SHP77 (cell line): Measurements from ENCODE around the gene ANKRD30BL.
"Not testable (repeated sequence)": the region's sequence is repeated elsewhere in the genome, so short reads cannot be mapped to it uniquely, and the experiment has no call there.

Experiments
- DNase-seq, 2 experiments: peaks; one replicate each; lab custom pipeline; 2025; lab: John Stamatoyannopoulos, UW

Gene ANKRD30BL

DNA sequence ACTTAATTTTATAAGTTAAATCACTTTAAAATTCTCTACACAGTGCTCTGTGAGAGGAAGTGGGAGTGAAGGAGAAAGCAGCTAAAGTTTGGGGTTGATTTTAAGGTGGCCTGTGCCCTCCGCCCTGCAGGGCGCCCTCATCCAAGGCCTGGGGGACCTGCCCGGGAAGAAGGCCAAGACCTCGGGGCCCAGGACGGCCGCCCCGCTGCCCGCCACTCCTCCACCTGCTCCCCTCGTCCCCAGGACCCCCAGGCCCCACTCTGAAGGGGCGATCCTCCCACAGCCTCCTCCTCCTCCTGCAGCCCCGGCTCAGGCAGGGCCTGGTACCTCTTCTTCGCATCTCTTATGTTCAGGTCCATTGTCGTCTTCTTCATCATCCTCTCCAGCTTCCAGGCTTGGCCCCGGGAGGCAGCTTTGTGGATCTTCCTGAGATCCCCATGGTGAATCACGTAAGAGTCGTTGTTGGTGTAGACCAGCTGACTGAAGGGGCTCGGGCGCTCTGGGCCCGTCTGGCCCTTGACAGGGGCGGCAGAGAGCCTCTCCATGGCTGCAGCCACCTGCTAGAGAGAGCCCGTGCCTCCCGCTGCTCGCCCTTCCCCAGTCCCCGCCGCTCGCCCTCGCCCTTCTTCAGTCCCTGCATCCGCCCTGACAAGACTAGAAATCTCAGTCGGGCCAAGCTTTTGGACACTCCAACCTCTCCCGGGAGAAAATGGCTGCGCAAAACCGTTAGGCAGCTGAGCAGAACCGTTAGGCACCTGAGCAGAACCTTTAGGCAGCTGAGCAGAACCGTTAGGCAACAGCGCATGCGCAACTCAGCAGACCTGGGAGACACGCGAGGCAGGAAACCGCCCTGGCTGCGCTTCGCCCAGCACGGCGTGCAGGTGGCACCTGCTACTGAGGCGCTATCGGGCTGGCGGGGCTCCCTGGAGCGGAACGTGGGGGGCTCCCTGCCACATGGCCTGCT, at the start of gene ANKRD30BL:
Gene ANKRD30BL, minus strand, starts transcription at position 792 of the 964 bp plus-strand sequence. Its CDS starts 247 bp downstream, at position 545.
- not testable (repeated sequence) for DNase-seq

DNA sequence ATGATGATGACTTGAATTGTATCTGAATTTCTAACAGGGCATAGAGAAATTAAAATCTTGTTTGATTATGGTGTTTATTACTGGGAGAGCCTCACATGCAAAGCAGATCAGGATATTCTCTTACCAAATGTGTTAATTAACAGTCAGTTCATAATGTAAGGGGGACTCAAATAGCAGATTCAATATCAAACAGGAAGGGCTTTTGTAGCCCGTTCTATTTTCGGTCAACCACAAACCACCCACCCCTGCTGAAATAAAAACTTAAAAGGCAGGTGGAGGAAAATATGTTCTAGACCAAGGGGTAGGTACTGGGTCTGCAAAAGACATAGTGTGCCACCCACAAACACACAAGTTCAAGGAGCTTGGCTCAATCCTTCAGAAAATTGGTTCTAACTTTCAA, 41.1 kb upstream of the ANKRD30BL start:
- DNase-seq = not testable (repeated sequence)

GRCh38 chr2:132192854-132193253, 31.1 kb upstream of the ANKRD30BL start:
- DNase-seq = not testable (repeated sequence)

DNA sequence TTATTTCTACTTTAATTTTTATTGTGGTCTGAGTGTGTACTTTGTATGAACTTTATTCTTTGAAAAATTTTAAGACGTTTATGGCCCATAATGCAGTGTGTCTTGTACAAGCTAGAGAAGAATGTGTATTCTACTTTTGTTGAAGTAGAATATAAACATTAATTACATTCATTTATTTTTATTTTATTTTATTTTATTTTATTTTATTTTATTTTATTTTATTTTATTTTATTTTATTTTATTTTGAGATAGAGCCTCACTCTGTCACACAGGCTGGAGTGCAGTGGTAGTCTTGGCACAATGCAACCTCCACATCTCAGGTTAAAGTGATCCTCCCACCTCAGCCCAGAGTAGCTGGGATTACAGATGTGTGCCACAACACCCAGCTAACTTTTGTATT, 5.3 kb upstream of the ANKRD30BL start:
- not testable (repeated sequence) for DNase-seq

DNA sequence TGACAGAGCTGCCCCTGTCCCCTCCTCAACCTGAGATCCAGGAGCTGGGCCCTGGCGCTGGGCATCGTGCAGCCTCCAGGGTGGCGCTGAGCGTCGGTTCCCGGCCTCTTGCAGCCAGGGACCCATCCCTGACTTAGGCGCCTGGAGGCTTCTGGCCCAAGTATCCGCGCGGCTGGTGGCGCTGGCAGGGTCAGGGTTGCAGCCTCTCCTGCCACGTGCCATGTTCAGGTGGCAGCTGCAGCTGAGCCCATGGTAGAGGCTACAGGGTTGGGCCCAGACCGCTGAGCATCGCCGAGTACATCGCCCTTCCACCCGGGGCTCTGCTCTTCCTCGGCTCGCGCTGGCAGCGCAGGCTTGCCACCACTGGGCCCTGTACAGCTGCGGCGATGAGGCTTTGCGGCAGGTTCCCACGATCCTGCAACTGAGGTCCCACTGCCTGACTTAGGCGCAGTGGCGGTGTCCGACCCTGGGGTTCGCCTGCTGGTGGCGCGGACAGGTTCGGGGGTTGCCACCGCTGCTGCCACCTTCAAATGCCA, 441 bp upstream of the ANKRD30BL start:
- not testable (repeated sequence) for DNase-seq

GRCh38 chr2:132146774-132147173, 15.0 kb downstream of the ANKRD30BL start:
- DNase-seq = peak; percentile 7 to 16
